ENCODE data around the gene PGF.

PGF gene

DNA sequence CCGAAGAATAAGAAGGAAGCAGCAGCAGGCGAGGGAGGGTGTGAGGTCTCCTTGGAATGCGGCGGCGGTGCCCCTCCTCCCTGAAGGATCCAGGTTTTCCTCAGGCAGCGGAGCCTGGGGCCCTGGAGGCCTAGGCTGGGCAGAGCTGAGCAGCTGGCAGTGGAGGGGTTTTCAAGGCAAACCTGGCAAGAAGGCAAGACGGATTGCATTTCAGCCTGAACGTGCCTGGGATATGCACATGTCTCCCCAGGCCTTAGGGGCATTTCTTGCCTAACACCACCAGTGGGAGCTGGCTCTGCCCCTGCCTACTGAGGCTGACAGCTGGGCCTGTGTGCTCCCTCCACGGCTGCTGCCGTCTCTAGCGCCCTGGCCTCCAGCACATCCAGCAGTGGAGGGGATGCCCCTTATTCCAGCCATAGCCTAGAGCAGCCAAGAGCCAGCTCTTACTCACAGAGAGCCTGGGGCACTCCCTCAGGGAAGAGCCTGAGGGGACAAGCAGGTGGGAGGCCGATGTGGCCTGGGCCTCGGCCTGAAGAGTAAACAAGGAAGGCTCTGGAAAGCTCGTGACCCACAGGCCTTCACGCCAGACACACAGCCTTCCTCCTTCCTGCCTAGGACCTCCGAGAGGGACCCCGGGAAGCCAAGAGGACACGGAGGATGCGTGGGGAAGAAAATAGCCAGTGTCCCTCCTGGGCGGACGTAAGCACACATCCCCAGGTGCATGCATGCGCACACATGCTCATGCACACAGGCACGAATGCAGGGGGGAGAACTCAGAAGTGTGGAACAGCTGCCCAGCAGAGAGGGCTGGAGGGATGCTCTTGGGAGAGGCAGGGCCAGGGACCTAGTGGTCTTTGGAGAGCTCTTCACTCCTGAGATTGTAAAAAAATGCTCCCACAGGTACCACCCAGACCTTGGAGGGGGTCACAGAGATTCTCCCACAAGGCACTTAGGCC lies 24.3 kb upstream of the PGF start:
- no peak for FAIRE-seq
- no peak for DNase-seq (ENCODE audit: extremely low spot score, insufficient read length, low read depth)

DNA sequence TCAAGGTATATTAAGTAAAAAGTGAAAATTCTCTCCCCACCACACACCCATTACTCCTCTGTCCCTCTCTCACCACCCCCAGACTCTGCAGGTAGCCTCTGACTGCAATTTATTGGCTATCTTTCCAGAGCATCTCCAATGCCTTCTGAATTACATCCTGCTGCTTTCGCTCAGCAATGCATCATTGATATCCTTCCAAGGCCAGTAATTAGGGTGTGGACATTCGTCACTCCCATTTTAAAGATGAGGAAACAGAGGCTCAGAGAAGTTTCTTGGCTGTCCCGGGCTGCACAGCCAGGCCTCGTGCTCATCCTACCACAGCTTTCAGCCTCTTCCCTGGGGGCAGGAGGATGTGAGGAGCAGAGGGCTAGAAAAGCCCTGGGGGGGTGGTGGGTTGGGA lies 23.6 kb upstream of the PGF start:
- DNase-seq (ENCODE audit: extremely low spot score, insufficient read length, low read depth) (no peak), FAIRE-seq (no peak)

DNA sequence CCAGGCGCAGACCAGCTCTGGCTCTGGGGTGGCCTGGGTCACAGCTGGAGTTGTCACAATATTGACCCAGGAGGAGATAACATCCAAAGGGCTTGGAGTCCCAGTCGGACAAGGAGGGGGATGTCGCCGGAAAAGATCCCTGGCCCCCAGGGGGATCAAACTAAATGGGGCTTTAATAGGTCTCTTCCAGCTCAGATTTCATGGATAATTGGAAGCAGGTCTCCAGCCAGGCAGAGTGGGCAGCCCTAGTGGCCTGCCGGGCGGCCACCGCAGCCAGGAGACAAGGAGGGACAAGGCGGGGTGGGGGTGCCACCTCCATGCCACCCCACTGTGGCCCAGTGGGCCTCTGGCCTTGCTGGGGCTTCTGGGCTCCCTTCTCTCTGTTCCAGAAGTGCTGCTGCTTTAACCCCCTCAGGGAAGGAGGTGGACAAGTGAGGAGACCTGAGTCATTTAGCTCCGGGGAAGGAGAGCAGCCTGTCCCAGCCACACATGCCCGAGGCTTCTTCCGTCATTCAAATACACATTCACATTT lies 23.1 kb upstream of the PGF start:
- no peak for DNase-seq (ENCODE audit: extremely low spot score, insufficient read length, low read depth)
- FAIRE-seq, result no peak

DNA sequence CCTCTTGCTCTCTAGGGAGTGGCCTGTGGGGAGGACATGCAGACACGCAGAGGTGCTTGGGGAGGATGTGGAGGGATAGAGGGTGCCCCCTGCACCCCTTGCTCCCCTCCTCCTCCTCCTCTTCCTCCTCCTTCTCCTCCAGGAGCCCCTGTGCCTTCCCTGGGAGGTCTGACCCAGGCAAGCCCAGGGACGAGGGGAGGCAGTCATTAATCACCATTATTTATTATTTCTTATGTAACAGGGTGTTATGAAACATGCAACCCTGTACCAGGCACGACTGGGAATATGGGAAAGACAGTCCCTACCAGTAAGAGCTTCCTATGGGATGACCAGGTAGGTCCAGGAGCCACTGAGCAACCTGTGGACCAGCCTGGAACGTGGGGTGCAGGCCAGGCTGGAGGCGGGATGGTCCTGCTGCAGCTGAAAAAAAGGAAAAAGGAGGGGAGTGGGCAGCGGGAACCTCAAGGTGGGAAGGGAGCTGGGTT lies 22.5 kb upstream of the PGF start:
- DNase-seq (ENCODE audit: extremely low spot score, insufficient read length, low read depth) (no peak), FAIRE-seq (no peak)

DNA sequence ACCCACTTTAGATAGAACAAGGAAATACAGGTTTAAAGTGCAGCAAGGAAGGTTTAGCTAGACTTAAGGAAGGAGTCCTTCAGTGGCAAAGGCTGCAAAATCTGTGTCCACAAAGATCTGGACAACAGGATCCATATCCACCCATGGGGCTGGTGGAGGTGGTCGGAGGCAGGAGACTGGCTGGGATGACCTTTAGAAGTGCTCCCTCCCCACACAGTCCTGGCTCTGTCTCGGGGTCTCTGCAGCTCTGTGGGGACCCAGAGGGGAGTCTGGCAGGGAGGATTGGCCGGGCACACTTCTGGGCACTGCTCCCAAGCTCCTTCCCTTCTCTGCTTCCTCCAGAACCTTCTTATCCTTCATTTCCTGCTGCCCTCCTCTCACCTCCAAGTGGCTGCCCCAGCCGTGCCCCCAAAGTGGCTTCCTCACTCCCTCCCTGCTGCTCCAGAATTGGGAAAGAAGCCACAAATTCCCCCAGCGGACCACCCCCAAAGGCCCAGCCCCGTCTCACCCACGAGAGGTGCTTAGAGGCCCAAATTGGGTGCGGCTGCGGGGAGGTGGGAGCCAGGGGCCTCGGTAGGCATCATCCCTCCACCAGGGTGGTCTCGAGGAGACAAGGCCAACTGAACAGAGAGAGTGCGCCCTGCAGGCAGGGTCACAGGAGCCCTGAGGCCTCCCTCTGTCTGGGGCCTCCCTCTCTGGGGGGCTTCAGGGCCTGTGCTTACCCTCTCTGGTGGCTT lies 21.9 kb upstream of the PGF start:
- DNase-seq (ENCODE audit: extremely low spot score, insufficient read length, low read depth) (no peak), FAIRE-seq (no peak)

DNA sequence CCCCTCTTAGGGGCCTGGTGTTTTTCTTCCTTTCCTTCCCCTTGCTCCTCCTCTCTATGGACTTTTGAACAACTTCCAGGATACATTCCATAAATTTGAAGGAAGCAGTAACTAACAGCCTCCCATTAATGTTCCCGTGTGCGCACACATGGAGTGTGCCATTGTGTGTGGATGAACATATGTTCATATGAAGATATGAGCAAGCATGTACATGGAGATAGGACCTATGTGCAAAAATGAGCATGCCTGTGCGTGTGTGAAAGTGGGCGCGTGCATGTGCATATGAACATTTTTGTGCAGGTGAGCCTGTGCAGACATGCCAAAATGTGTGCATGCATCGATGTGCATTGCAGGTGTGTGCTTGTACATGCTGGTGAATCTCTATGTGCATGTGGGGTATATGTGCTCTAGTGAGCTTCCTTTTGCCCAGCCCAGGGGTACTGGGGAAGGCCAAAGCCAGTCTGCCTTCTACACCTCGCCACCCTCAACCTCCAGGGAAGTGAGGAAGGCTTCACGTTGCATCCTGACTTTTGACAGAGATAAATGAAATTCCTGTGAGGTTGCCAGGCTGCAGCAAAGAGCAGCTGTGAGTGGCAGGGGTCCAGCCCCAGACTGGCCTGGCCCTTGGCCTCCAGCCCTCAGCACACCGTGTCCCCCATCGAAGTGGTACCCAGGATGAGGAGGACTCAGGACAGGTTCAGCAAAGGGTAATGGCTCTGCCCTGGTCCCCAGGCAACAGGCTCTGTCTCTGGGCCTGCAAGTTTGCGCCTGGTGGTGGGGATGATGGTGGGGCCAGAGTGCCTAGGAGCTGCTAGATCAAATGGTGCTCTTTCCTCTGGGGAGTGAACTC lies 21.1 kb upstream of the PGF start:
- FAIRE-seq, result no peak

DNA sequence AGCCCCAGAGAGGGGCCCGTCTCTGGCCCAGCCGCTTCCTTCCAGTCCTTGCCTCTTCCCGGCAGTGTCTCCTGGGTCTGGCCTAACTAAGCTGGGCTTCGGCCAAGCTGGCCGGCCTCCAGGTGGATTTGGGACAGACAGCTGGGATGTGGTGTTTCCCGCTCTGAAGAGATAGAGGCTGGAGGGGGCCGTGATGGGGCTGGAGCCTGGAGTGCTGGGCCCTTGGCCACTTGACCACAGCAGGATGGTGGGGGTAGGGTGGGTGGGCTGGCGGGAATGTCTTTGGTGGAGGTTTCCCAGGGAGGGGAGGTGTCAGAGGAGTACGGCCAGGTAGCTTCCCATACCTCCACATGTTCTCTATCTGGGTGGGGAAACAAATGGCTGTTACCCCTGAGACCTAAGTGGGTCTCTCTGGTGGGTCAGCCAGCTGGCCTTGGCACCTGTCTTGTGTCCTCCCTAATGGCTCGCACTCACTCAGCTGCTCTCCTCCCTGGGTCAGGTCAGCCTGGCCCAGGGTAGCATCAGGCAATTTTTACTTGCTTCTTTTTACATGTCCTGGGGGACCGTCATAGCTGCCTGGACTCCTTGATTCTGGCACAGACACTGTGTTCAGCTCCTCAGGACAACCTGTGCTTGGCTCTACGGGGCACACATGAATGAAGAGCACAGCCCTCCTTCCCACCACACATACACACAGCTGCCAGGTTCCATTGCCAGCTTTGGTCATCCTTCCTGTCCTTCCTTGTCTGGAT lies 19.8 kb upstream of the PGF start:
- DNase-seq (ENCODE audit: extremely low spot score, insufficient read length, low read depth) (no peak), FAIRE-seq (no peak)

More for the DNA sequence above, 21.1 kb upstream of the PGF start:
- no peak for DNase-seq (ENCODE audit: extremely low spot score, insufficient read length, low read depth)

DNA sequence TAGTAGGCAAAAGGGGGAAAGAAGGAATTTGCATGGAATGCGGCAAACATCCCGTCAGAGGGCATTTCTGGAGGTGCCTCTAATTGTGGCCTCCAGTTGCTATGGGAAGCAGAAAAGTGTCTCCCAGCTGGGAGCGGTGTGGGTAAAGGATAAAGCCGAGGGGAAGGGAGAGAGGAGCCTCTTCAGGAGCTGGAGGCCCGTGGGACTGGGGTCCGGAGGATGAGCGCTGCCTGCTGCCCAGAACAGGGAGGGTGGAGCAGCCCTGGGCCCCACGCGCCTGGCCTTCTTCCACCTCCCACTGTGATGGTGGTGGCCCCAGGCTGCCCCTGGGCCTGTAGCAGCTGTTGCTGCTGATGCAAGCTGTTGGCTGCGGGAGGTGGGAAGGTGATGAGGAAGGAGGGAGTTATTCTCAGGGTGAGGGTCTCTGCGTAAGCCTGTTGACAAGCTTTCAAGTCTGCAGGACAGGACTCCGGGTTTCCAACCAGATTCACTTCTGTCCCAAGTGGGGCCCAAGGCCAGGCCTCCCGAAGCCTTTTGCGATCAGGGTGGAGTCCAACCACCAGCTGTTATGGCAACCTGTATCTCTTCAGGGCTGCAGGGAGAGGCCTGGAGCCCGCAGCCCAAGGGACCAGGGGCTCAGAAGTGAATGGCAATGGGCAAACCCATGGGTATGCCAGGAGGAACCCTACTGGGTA lies 19.1 kb upstream of the PGF start:
- DNase-seq (ENCODE audit: extremely low spot score, insufficient read length, low read depth) (no peak), FAIRE-seq (no peak)

DNA sequence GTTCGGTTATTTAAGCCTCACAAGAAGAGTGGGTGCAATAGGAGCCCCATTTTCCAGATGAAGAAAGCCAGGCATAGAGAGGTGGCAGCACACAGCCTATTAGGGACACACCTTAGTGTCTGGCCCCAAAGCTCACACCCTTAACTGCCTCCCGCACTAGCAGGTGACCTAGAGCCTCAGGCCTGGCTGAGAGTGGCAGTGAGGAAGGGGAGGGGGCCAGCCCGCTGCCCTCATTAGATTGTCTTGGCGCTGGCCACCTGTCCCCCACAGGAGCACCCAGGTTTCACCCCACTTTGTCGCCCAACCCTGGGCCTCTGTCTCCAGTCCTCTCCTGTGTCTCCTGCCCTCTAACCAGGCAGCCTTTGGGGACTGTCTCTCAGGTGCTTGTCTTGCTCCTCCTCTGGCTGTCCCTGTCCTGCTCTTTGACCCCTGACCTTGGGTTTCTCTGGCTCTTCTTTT lies 18.5 kb upstream of the PGF start:
- FAIRE-seq (no peak), DNase-seq (ENCODE audit: extremely low spot score, insufficient read length, low read depth) (no peak)

DNA sequence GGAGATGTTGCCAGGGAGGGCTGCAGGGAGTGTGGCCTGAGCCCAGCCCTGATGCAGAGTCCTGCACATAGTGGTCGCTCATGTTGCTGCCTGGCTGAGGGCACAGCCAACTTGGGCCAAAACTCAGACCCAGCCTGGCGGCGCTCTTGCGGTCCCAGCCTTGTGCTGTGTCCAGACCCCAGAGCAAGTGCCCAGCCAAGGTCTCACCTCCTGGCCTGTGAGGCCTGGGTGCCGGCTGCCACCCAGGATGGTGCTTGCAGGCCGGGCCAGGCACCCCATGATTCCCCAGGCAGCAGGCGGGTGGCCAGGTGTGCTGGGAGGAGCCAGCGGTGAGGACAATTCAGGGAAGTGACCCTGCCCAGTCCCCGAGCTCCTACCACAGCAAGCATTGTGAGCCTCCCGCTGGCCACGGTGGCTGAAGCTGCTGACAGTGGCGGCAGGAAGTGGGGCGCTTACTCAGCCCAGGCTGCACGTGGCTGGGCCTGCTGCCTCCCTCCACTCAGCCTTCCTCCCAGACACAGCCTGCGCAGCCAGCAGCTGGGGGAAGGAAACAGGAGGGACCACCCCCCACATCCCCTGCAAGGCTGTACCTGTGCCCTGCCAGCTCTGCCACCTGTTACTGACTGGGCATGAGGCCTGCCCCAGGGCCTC lies 17.7 kb upstream of the PGF start:
- DNase-seq (ENCODE audit: extremely low spot score, insufficient read length, low read depth) (no peak), FAIRE-seq (no peak)

DNA sequence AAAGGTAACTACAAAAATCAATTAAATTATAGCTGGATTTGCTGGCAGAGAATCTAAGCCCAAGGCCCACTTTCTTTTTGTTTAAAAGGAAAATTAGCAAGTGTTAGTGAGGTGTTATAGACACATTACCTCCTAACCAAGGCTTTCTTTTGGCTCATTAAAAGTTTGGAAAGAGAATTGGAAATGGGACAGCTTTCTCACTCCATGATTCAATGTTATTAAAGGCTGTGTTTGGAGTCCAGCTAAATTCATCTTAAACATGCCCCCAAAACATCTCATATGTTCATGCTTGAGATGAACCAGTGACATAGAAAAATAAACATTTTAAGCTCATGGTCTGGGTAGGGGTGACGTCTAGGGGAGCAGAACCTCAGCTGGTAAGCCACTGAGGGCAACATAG lies 13.4 kb upstream of the PGF start:
- no peak for DNase-seq (ENCODE audit: extremely low spot score, insufficient read length, low read depth)
- no peak for FAIRE-seq

DNA sequence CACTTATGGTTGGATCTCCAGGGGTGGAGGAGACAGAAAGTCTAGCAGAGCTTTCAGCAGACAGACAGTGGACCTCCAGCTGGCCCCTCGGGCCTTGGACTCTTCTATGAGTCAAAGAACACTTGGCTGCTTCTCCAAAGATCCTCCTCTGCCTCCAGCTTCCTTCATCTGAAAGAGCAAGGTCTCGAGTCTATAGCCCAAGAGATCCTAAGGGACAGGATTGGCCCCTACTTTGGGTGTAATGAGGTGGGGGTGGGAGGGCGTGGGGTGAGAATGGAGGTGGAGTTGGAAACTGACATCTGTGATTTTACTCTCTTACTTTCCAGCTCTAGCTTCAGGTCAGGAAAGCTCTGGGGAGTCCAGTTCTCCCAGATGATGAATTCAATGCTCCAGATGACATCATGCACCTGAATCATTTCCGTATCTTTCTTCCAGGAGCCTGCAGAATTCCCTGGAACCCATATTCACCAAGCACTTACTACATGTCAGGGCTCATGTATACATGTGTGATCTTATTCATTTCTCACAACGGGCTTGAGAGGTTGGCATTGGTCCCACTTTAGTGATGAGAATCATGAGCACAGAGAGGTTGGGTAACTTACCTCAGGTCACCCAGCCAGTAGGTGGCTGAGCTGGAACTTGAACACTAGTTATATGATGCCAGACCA lies 10.2 kb upstream of the PGF start:
- no peak for FAIRE-seq
- DNase-seq (ENCODE audit: extremely low spot score, insufficient read length, low read depth), result no peak

DNA sequence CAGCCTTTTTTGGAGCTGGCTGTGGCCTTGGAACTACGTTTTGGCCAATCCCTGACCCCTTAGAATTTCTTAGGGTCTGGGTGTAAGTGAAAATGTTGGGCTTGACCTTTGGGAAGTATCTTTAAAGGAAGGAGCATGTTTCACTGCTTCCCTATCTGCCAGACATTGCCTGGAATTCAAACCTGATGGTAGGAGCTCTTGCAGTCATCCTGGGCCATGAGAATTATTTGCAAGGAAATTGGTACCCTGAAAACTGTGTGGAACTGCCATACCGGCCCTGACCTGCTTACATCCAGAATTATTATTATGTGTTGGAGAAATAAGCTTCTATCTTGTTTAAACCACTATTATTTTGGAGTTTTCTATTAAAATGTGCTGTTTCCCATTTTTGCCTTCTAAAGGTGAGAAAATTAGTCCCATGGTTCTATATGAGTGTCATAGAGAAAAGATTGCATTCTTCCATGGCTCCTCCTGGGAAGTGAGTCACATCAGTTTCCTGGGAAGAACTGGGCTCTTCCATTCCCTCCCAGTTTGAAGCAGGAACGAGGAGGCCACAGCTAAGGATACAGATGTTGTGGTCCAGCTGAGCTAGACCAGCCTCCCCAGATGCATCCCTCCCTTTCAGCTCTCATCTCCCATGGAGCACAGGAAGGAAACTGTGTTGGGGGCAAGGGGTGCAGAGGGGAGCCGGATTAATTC lies 9.5 kb upstream of the PGF start:
- no peak for FAIRE-seq
- no peak for DNase-seq (ENCODE audit: extremely low spot score, insufficient read length, low read depth)

DNA sequence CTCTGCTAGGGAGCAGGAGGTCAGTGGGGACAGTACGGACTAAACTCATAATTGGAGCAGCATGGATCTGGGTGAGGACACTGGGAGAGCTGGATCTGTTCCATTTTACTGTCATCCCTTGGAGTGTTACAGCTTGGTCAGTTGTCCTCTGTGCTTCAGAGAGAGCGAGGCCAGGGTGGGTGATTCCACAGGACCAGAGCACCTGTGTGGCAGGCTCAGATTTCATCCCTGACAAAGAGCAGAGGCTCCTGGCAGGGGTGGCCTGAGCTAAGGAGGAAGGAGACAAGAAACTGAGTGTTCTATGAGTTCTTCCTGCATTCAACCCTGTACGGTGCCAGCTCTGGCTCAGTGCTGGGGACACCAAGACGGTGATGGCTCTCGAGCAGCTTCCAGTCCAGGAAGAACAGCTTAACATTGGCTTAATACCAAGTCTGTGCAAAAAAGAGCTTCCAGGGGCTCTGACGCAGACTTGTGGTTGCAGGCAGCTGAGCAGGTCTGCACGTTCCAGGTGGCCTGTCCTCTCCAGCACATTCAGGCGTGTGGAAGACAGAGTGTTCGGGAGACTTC lies 8.4 kb upstream of the PGF start:
- no peak for FAIRE-seq
- DNase-seq (ENCODE audit: extremely low spot score, insufficient read length, low read depth), result no peak

DNA sequence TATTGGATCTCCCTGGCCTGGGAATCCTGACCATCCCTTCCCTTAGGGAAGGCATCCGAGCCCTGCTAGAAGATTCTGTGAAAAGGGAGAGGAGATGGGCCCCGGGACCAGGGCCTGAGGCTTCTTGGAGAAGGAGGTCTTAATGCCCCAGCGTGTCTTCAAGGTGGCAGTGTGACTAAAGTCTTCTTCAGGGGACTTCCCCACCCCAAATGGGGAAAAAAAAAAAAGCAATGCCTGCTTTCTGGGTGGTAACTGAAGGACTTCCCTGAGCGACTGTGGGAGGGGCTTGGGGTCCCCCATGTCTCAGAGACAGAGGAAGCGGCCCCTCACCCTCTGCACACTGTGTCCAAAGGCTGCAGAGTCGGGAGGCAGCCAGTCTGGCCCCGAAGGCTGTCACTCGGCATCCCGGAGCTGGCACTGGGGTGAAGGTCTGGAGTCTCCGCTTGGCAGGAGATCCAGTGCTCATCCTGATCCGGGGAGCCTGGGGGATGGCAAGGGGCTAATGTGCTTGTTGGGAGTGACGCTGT lies 7.8 kb upstream of the PGF start:
- no peak for DNase-seq (ENCODE audit: extremely low spot score, insufficient read length, low read depth)

DNA sequence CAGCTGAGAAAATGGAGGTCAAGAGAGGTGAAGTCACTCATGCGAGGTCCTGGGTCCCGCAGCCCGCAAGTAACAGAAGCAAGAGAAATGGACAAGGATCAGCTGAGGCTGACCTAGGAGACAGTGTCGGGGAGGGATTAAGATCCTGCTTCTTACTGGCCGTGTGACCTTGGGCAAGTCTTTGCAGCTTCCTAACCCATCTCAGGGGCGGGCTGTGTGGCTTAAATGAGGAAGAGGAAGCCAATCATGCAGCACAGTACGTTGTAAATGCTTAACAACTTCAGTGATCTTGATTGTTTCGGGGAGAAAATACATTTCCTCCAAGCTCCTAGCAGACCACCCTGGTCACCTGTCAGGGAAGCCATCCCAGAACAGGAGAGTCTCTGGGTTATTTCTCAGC lies 7.1 kb upstream of the PGF start:
- peak; percentile 49 for DNase-seq (ENCODE audit: extremely low spot score, insufficient read length, low read depth)
- peak; percentile 83 for FAIRE-seq

More for the DNA sequence above, 7.8 kb upstream of the PGF start:
- peak; percentile 42 for FAIRE-seq

Measured in GM18507 (cell line).